ENCODE results near the gene ATG5.
"Not testable (repeated sequence)": the region's sequence is repeated elsewhere in the genome, so short reads cannot be mapped to it uniquely, and the experiment has no call there.

ATG5 gene

GRCh38 chr6:106256201-106256968 lies 69.2 kb downstream of the ATG5 start:
- peak in 1 of 2 experiments; percentile 38 for DNase-seq

GRCh38 chr6:106255306-106255705 lies 70.3 kb downstream of the ATG5 start:
- no peak for DNase-seq

GRCh38 chr6:106254636-106255035 lies 70.9 kb downstream of the ATG5 start:
- no peak for DNase-seq

- no peak for DNase-seq
Measured at GRCh38 chr6:106253731-106254130, 71.8 kb downstream of the ATG5 start.

- DNase-seq: no peak
Measured at GRCh38 chr6:106253172-106253571, 72.4 kb downstream of the ATG5 start.

GRCh38 chr6:106252687-106253086 lies 72.9 kb downstream of the ATG5 start:
- DNase-seq: peak in 1 of 2 experiments; percentile 29

- DNase-seq: not testable (repeated sequence)
Measured at GRCh38 chr6:106251531-106252255, 73.9 kb downstream of the ATG5 start.

GRCh38 chr6:106250953-106251352 lies 74.6 kb downstream of the ATG5 start:
- no peak for DNase-seq

GRCh38 chr6:106249658-106250057 lies 75.9 kb downstream of the ATG5 start:
- DNase-seq: no peak

GRCh38 chr6:106247733-106248132 lies 77.8 kb downstream of the ATG5 start:
- DNase-seq: no peak

GRCh38 chr6:106247293-106247692 lies 78.3 kb downstream of the ATG5 start:
- no peak for DNase-seq

- DNase-seq: no peak
Measured at GRCh38 chr6:106244931-106245330, 80.6 kb downstream of the ATG5 start.

- DNase-seq: no peak
Measured at GRCh38 chr6:106244521-106244920, 81.0 kb downstream of the ATG5 start.

GRCh38 chr6:106243261-106243660 lies 82.3 kb downstream of the ATG5 start:
- DNase-seq: no peak

- DNase-seq: no peak
Measured at GRCh38 chr6:106241498-106241897, 84.1 kb downstream of the ATG5 start.

- no peak for DNase-seq
Measured at GRCh38 chr6:106237286-106237685, 88.3 kb downstream of the ATG5 start.

- not testable (repeated sequence) for DNase-seq
Measured at GRCh38 chr6:106229876-106230445, 95.6 kb downstream of the ATG5 start.

- DNase-seq: no peak
Measured at GRCh38 chr6:106227612-106228507, 97.7 kb downstream of the ATG5 start.

- DNase-seq: no peak
Measured at GRCh38 chr6:106226676-106227075, 98.9 kb downstream of the ATG5 start.

- no peak for DNase-seq
Measured at GRCh38 chr6:106225581-106225980, 100.0 kb downstream of the ATG5 start.

- peak; percentile 50 to 75 for DNase-seq
Measured at GRCh38 chr6:106223300-106223930, 102.1 kb downstream of the ATG5 start.

- DNase-seq: no peak
Measured at GRCh38 chr6:106220485-106220884, 105.1 kb downstream of the ATG5 start.

Data from NCI-H524 (cell line).